M059J (cell line): Measurements from ENCODE around the gene ANKZF1. TPM values are rescaled to one million over a fixed set of nuclear protein-coding genes. Genes with fewer than 3 reads are reported as not detected.

ENCODE experiments used
- DNase-seq: peaks from one replicate; pipeline ENCODE4 v3.0.0-alpha.2; 2012; ENCODE audit warnings: low read depth
- total RNA-seq: library from RNA; depleted of rRNA; stranded (reverse); fragments of >200 nt; shearing (Covaris generic); gene quantifications from 2 replicates; pipeline ENCODE4 v1.2.3, GENCODE V29; 2014

The ANKZF1 gene
- total RNA-seq, 1 experiment from 2014 or later: 23.5 TPM

GRCh38 chr2:219228041-219228910, 1.3 kb upstream of the ANKZF1 start:
- no peak for DNase-seq

DNA sequence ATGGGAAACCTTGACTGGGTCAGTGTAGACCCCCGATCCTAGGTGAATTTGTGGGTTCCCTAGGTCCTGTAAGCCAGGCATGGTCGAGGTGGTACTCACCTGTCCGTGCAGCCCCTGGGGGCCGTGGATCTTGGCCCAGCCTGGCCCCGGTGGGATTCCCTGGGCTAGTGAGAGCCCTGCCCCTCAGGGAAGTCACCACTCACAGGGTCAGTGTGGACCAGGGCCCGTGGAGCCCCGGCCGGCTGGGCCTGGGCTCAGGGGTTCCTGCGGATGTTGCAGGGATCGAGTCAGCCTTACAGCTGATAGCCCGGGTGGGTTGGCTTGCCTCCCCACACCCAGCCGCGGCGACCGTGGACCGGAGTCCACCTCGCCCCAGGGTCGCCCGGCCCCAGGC, 698 bp upstream of the ANKZF1 start:
- no peak for DNase-seq

GRCh38 chr2:219230059-219230540, 494 bp downstream of the ANKZF1 start:
- DNase-seq: peak; percentile 81

DNA sequence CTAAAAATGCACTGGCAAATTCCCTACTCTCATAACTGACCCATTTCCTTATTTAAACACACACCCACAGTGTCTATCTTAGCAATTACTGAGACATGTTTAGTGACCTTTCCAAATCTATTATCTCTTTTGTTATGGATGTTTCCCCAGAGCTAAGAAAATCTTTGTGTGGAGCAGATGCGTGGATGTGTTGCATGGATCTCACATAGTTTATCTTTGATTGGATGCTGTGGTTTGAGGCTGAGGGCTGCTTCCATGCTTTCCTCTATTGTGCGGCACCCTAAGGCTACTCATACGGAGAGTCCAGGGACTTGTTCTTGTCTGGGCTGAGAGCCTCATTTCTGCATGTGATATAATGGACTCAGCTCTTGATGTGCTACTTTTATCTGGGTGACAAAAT, 4.7 kb downstream of the ANKZF1 start:
- no peak for DNase-seq

DNA sequence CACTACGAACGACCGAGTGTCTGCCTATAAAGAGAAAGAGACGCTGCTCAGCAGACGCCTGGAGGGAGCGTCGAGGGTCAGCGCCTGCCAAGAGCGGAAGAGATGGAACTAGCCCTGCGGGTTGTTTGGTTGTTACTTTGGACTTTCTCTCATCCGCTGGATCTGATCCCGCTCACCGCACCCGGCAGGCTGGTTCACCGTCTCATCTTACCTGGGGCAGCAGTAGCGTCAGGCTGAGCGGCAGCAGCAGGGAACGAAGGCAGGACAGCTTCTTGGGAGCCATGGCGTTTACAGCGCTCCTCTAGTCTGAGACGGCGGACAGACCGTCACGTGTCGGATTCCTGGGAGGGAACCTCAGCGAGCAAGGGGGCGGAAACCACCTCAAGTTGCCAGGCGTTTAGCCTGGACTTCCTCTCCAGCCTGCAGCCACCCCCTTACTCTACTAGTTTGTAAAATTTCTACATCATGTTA, 13.7 kb downstream of the ANKZF1 start:
- no peak for DNase-seq

DNA sequence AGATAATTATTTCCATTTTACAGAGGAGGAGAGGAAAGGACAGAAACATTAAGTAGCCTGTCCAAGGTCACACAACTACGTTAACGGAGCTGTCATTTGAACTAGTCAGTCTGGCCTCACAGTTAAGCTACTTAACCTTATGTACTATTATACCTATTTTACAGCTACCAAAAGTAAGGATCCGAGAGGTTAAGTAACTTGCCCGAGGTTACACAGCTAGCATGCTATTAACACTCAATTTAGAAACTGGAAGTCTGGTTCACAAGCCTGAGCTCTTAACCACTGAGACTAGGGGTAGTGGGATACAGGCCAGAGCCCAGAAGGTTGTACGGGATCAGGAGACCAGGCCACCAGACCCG, 15.2 kb downstream of the ANKZF1 start:
- DNase-seq: no peak

DNA sequence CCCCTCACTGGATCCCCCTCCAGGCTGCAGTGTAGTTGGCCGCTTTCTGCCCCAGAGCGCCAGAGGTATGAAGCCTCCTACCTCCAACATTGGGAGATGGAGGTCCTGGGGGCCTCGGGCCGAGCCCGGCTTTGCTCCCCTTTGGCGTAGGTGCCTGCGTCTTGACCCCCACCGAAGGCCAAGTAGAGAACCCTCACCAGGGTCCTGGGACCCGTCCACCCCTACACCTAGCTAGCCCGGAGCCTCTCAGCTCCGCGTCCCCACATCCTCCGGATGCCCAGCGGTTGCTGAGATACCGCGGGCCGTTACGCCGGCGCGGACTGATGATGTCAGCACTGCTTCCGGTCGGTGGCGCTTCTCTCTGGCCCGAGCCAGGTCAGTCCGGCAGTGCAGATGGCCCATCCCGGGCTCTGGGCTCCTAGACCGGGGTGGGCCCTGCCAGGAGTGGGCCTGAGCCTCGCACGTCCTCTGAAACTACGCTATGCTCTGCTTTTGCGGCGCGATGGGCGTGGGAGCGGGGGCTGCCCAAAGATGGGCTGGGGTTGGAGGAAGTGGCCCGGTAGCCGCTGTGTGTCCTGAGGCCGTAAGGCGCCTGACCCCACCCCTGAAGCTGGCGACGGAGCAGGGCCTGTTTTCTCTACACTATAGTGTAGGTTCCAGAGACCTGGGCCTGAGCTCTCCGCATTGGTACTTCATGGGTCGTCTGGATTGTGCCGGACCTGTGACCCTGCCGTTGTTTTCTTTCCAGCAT, 15.7 kb downstream of the ANKZF1 start, which contains the start of the genes GLB1L and STK16:
Gene GLB1L, minus strand, starts transcription at position 297 of the 751 bp plus-strand sequence. CDS start 1,871 bp downstream, outside the sequence.
Gene STK16, plus strand, starts transcription at position 332 of the 751 bp plus-strand sequence. CDS start 521 bp downstream, outside the sequence.
- DNase-seq: peak; percentile 90

- DNase-seq: no peak
Measured at GRCh38 chr2:219245899-219246230, 16.3 kb downstream of the ANKZF1 start.

DNA sequence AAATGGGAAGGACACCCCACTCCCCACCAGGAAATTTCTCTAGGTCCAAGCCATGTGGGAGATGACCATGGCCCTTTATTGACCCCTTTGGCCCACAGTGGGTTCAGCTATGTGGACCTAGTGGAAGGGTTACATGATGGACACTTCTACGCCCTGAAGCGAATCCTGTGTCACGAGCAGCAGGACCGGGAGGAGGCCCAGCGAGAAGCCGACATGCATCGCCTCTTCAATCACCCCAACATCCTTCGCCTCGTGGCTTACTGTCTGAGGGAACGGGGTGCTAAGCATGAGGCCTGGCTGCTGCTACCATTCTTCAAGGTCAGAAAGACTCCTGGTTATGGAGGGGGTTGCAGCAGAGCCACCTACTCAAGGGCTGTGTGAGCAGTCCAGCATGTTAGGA, 17.0 kb downstream of the ANKZF1 start:
- DNase-seq: no peak

GRCh38 chr2:219247678-219248642, 18.4 kb downstream of the ANKZF1 start:
- DNase-seq: no peak

GRCh38 chr2:219248845-219249202, 19.2 kb downstream of the ANKZF1 start:
- no peak for DNase-seq

DNA sequence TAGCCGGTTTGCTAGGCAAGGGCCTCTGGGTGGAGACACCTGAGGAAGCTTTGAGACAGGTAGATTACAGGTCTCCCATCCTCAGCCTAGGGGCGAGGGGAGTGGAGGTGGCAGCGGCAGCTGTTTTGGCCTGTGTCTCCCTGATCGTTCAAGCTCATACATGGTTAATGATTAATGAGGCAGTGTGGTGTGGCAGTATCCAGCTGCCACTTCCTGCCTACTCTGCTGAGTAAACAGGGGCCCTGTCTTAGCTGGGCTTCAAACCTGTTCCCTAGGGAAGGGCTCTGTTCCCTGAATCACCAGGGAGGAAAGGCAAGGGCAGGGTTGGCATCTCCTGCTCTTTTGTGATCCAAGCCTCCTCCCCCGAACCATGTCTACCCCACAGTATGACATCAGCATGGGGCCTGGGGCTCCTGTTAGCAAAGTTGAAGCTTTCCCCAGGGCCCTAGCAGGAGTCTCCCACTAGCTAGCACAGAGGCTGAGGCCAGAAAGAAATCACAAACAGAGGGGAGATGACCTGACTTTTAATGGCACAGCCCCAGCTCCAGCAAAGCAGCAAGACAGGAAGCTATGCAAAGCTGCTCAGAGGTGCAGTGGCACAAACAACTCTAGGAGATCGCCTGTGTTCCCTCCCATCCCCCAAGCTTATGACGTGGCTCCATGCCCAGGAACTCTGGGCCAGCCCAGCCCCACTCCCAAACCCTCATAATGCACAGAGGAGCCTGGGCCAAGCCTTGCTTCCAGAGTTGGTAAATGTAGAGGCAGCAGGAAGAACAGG, 19.8 kb downstream of the ANKZF1 start:
- DNase-seq: peak; percentile 92

GRCh38 chr2:219250049-219250781, 20.6 kb downstream of the ANKZF1 start:
- DNase-seq: no peak

DNA sequence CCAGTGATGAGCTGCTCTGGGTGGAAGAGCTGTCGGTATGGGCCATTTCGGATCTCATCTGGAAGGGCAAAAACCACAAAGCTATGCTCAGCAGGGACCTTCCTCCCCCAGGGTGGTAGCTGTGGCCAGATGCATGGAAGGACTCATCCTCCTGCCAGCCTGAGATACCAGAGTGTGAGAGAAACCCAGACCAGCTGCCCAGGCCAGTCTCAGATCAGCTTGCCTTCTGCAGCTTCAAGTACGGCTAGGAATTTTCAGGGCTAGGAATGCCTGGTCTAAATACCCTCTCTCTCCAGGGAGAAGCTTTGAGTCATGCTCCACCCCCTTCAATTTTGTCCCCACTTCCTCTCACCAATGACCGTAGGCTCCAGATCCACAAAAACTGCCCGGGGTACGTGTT, 22.1 kb downstream of the ANKZF1 start:
- peak; percentile 59 for DNase-seq

GRCh38 chr2:219252084-219252483, 22.5 kb downstream of the ANKZF1 start:
- peak; percentile 32 for DNase-seq

- DNase-seq: no peak
Measured at GRCh38 chr2:219252570-219252899, 22.9 kb downstream of the ANKZF1 start.

DNA sequence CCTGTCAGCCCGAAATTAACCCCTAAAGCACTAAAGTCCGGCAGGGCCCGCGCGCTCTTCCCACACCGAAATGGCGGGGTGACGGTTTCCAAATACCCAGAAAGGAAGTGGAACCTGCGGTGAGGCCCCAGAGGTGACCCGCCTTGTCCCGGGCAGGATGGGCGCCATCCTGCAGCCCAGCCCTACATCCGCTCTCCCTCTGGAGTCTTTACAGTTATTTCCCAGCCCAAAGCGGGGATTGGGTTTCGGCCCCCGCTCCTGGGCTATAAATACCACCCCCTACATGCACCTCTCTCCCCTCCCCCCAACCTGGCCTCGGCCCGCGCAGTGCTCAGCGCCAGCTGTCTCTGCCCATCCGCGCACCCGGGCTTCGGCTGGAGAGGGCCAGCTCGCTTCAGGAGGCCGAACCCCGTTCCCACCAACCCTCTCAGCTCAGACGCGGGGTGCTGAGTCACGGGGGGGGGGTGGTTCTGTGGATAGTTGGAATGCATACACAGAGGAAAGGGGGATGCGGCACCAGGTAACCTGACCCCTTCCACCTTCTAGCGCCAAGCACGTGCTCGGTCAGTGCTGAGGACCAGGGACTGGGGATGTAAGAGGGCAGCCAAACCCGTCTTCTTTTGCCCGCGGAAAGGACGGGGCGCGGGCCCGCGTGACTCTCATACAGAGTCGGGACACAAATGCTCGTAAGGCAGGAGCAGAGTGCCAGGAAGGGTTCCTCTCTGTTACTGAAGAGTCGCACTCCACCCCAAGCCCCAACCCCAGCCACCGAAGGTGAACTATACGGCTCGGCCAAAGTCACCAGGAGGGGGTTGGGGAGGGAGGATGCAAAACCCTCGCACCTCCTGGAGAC, 23.5 kb downstream of the ANKZF1 start, which contains the start of gene TUBA4B:
Gene TUBA4B, plus strand, starts transcription at position 344 of the 853 bp plus-strand sequence. Its CDS starts 165 bp downstream, at position 509.
- DNase-seq: peak; percentile 79

- peak; percentile 76 for DNase-seq
Measured at GRCh38 chr2:219253753-219254589, 24.4 kb downstream of the ANKZF1 start, which contains the start of gene TUBA4A. Gene TUBA4A (minus strand): TSS chr2:219253918. CDS start chr2:219253858, 60 bp downstream.
